Right lobe of liver (tissue), 4 donors: Measurements from ENCODE around the gene DCAF17.
"Not testable (repeated sequence)": the region's sequence is repeated elsewhere in the genome, so short reads cannot be mapped to it uniquely, and the experiment has no call there.

Experiments used
- POLR2A ChIP-seq: fragments of 450-650 bp; IDR thresholded peaks from one replicate; pipeline ENCODE4 v1.6.1; 2017; ENCODE audit warnings: antibody characterized with exemption, mild to moderate bottlenecking
- TF ChIP-seq, protein P1 (sequence below), 4 donors: fragments of 200-600 bp in 3 of 4; fragments of 450-650 bp in 1 of 4; IDR thresholded peaks; one replicate each; pipeline versions ENCODE4 v1.5.1 to v1.8.0; 2016 to 2022; ENCODE audit warnings: antibody characterized with exemption in 4 of 4, mild to moderate bottlenecking in 2 of 4
- donor health status: DM: no; HTN: no; CAD: no.
- donor health status: DM: no; HTN: no; CAD: no.
- donor health status: DM: no; HTN: yes; CAD: no.

DNA sequence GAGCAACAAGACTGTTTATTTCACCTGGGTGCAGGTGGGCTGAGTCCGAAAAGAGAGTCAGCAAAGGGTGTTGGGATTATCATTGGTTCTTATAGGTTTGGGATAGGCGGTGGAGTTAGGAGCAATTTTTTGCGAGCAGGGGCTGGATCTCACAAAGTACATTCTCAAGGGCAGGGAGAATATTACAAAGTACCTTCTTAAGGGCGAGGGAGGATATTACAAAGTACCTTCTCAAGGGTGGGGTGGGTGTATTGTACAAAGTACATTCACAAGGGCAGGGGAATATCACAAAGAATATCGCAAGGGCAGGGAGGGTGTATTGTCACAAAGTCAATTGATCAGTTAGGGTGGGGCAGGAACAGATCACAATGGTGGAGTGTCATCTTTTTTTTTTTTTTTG lies 63.6 kb downstream of the DCAF17 start:
- TF ChIP-seq POLR2A: not testable (repeated sequence)
- TF ChIP-seq, protein P1, sequence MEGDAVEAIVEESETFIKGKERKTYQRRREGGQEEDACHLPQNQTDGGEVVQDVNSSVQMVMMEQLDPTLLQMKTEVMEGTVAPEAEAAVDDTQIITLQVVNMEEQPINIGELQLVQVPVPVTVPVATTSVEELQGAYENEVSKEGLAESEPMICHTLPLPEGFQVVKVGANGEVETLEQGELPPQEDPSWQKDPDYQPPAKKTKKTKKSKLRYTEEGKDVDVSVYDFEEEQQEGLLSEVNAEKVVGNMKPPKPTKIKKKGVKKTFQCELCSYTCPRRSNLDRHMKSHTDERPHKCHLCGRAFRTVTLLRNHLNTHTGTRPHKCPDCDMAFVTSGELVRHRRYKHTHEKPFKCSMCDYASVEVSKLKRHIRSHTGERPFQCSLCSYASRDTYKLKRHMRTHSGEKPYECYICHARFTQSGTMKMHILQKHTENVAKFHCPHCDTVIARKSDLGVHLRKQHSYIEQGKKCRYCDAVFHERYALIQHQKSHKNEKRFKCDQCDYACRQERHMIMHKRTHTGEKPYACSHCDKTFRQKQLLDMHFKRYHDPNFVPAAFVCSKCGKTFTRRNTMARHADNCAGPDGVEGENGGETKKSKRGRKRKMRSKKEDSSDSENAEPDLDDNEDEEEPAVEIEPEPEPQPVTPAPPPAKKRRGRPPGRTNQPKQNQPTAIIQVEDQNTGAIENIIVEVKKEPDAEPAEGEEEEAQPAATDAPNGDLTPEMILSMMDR (IDR thresholded peaks at IDR 0.05): not testable (repeated sequence)
